ENCODE data around the gene HACD2. TPM values are rescaled to one million over a fixed set of nuclear protein-coding genes. Genes with fewer than 3 reads are reported as not detected.

Gene HACD2
- total and polyA plus RNA-seq, 9 of the 15 experiments (the other 6 are each of a cell fraction or from before 2014, with no cell fraction given): 1.3 to 10.5 (median 3.8) TPM

DNA sequence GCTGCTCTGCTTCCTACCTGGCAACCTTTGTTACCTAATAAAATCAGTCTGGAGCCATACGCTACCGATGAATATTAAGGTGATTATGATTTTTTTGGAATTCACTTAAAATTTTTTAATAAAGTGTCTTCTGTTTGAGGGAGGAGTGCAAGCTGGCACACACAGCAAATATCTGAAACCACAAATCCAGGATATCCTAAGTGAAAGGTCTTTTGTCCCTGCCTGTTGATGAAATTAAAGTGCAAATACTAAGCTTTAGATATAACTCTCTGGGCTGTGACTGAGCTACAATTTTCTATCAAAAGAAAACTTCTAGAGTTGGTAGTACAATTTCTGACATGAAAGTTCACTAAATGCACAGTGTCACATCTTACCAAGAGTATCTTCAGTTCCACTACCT, 23.7 kb downstream of the HACD2 start (continued):
- TF ChIP-seq RCOR1 (IDR thresholded peaks at IDR 0.05; ENCODE audit: borderline replicate concordance in 1 of 2, low read depth in 2 of 2, low read length in 2 of 2) (no peak), JUND (IDR thresholded peaks at IDR 0.05; ENCODE audit: borderline replicate concordance, low read depth, low read length) (no peak), JUND (tag; IDR thresholded peaks at IDR 0.05; ENCODE audit: borderline replicate concordance, low read depth, low read length) (no peak)

DNA sequence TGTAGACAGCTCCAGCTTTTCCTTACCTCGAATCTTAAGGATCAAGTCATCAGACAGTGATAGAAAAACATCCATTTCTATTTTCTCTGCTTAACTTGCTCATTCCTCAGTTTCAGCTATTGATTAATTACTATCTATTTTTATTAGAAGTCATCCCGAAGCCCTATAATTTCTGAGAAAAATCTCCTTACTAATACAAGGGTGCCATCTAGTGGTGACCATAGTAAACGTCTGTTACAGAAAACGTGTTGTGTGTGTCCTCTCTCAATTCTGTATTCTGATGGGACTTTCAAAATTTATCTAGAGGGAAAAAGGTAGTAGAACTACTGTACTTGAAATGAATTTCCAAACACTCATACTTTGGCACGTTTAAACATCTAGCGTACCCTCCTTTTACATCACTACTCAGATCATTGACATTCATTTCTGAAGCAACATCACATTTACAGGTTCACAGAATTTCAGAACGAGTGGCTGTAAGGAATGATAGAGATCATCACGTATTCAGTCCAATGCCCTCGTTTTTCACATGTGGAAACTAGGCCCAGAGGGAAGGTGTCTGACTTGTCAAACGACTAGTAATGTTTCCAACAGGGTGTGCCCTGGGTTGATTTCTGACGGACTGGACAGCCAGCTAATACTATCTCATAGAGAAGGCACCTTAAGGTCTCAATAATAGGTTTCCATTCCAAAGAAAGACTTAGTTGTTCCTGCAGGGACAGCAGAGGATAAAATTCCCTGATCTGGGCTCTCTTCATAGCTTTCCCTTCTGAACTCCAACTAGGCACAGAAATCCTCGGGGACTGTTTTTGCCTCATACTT, 25.6 kb downstream of the HACD2 start:
- no peak overlapping the region for H3K9ac ChIP-seq (ENCODE audit: insufficient read depth in 1 of 2, low read depth in 2 of 2, low read length in 2 of 2)
- ChIA-PET POLR2A (no interaction called here), CTCF (ENCODE audit: low intra/inter-chr PET ratio) (interaction anchor here (0.7 to 1.9 kb wide), 3 partner anchors 13 to 231 kb away, joined by 3 to 13 read pairs (median 3); no protein-coding TSS in a partner anchor)
- DNase-seq (ENCODE audit: extremely low read depth in 1 of 4, low spot score in 3 of 4) (peak; percentile 28 to 45 (median 38)), FAIRE-seq (peak; percentile 46), ATAC-seq (no peak)
- H3K9me3 ChIP-seq (replicated peaks; ENCODE audit: control insufficient read depth, insufficient read depth, low read depth, low read length): no peaks in the 10 kb centered on the region
- H3K4me3 ChIP-seq: no peak overlapping the region
- no peaks in the 10 kb centered on the region for H3K36me3 ChIP-seq (ENCODE audit: control insufficient read depth, insufficient read depth, low read length)
- intact Hi-C loops (cut with micrococcal nuclease) (loop anchor here (2.0 kb wide), 1 partner anchor 230 kb away; no protein-coding TSS in a partner anchor), in situ Hi-C loops (cut with MboI) (no loop called here)
- WGBS (ENCODE audit: insufficient coverage, low coverage, missing lambda C conversion rate): 13% methylated on average over 11 of the region's 12 CpGs
- H3K27me3 ChIP-seq (ENCODE audit: control insufficient read depth in 2 of 2, insufficient read depth in 2 of 2, low read length in 2 of 2): no peaks in the 10 kb centered on the region
- H2AFZ ChIP-seq (ENCODE audit: low read depth, low read length): no peak overlapping the region
- H4K20me1 ChIP-seq (replicated peaks; ENCODE audit: control insufficient read depth, insufficient read depth, low read length): no peaks in the 10 kb centered on the region
- H3K9me1 ChIP-seq (ENCODE audit: control insufficient read depth, insufficient read depth, low read length): no peaks in the 10 kb centered on the region
- no peaks in the 10 kb centered on the region; a peak in 1 of 5 replicates for H3K4me1 ChIP-seq (replicated peaks in 1 of 2; ENCODE audit: control insufficient read depth in 2 of 2, insufficient read depth in 2 of 2, low read length in 2 of 2)
- no peak overlapping the region for H3K27ac ChIP-seq (ENCODE audit: extremely low read depth, low read depth, low read length)
- no TSS peak for BruUV-seq (replicated peaks)
- no peak overlapping the region for H3K4me2 ChIP-seq (ENCODE audit: insufficient read depth, low read length)
- no peaks in the 10 kb centered on the region for H3K79me2 ChIP-seq (ENCODE audit: control insufficient read depth, insufficient read depth, low read length)
- no peak for TF ChIP-seq AFF4 (CRISPR knock-in tag; IDR thresholded peaks at IDR 0.05)
- TF ChIP-seq, protein P1, sequence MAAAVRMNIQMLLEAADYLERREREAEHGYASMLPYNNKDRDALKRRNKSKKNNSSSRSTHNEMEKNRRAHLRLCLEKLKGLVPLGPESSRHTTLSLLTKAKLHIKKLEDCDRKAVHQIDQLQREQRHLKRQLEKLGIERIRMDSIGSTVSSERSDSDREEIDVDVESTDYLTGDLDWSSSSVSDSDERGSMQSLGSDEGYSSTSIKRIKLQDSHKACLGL (CRISPR knock-in tag; IDR thresholded peaks at IDR 0.05; ENCODE audit: borderline replicate concordance, poor library complexity, severe bottlenecking): no peak
- TF ChIP-seq PBX2 (CRISPR knock-in tag; IDR thresholded peaks at IDR 0.05; ENCODE audit: low read depth): no peak
- TF ChIP-seq PBX2 (tag; conservative IDR thresholded peaks at IDR 0.05; ENCODE audit: low read depth): no peak
